Stimulated activated CD4-positive, alpha-beta T cell treated with anti-CD3 and anti-CD28 coated beads, Interleukin-15, amount 100 ng/mL, for 1 hour (primary cell): ENCODE results near the gene TMTC1.

ENCODE experiments used
- DNase-seq, 2 donors: peaks; one replicate each; pipeline ENCODE4 v3.0.0-alpha.2; 2020; ENCODE audit warnings: low read depth in 1 of 2, low spot score in 1 of 2

Gene TMTC1

DNA sequence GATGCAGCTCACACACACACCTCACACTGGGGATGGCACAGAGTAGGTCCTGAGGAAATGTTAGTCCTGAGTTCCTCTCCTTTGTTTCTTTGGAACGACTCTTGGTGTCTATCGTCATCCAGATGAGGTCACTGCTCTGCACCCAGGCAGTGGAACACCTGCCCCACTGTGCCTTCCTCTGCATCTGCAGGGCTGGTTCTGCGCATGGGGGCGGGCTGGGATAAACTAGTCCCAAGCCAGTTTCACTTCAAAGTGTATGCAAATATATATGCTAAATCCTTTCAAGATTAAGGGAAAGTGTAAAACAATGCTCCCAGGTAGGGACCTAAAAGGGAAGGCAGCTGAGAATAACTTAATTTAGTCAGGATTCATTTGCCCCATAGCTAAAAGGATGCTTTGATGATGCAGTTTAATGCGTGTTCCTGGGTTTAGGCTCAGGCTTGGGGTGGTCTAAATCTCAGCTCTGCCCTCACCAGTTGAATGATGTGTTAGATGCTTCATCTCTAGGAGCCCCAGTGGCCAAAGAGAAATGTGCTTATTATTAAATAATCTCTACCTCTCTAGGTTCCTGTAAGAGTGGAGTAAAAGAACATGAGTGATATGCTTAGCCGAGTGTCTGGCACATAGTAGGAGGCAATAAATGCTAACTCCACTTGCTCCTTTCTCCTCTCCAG is 239.2 kb downstream of the TMTC1 start:
- DNase-seq: no peak

DNA sequence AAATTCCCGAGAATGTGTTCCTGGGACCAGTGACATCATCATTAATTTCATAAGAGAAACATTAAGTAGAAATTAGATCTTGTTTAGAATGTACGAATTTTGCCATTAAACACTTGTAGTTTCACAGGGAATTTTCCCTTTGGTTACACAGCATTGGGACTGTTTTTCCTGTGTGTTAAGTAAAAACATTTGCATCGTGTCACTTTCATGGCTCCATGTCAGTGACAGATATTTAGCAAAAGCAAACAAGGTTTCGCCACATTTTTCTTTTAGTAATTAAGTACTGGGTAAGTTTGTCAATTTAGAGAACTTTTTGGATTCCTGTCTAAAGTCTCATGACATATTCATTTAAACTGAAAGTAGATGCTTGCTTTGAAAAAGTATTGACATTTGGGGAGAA is 240.7 kb downstream of the TMTC1 start:
- DNase-seq: no peak

DNA sequence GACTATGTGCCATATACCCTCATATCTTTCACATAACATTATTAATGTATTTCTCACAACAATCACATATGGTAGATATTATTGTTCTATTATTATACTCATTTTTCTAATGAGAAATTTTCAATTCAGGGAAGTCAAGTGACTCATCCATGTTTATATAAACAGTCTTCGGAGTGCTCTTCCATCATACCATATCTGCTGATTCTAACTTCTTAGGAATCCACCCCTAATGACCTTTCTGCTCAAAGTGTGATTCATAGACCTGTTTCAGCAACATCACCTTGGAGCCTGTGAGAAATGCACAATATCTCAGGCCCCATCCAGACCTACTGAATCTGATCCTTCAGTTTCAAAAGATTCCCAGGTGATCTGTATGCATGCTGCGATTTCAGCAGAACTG is 246.4 kb downstream of the TMTC1 start:
- no peak for DNase-seq

GRCh38 chr12:29534935-29535334 is 248.8 kb downstream of the TMTC1 start:
- no peak for DNase-seq

DNA sequence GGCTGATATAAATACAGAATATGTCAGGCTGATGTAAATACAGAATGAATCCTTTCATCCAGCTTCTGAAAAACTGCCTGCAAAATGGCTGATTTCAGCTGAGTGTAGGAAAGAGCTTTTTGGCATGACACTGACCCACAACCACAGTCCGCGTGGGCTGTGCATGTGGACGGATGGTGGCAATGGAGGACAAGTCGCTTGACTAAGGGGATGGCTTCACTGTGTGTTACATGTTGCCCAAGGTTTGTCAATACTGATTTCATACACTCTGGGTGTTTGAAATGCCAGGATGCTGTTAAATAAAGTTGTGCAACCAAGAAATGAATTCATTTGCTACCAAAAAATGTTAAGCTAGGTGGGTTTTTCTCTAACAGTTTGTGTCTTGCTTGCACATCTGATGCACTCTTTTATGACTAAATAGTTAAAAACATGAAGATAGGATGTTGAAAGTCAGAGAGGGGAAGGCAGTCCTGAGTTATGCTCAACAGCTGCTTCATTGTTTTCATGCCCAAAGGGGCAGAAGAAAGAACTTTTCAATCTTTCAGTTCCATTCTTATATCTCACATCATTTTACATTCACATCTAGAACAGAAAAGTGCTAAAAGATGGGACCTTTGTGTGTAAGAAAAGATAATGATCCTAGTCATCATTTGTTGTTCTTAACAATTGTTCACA is 249.8 kb downstream of the TMTC1 start:
- no peak for DNase-seq

GRCh38 chr12:29531471-29531870 is 252.3 kb downstream of the TMTC1 start:
- DNase-seq: no peak

DNA sequence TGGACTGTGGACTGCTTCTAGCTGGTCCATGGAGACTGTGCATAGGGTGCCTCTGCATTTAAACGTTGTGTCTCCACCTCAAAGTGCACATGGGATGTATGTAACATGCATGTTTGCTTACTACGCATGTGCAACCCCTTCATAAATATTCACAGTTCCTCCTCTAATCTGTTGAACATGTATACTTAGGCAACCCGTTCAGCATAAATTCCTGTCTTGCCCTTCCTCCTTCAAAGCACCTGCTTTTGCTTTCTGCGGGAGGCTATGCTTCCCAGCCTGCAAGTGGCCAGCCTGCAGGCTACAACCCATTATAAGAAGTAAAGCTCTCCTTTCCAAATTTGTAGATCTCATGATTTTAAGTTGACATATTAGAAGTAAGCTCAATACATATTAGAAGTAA is 253.3 kb downstream of the TMTC1 start:
- no peak for DNase-seq

- DNase-seq: no peak
Measured at GRCh38 chr12:29528161-29528560, 255.6 kb downstream of the TMTC1 start.

- DNase-seq: no peak
Measured at GRCh38 chr12:29521951-29522350, 261.8 kb downstream of the TMTC1 start.

GRCh38 chr12:29519585-29520182 is 264.1 kb downstream of the TMTC1 start:
- DNase-seq: no peak

- no peak for DNase-seq
Measured at GRCh38 chr12:29518407-29518806, 265.3 kb downstream of the TMTC1 start.

DNA sequence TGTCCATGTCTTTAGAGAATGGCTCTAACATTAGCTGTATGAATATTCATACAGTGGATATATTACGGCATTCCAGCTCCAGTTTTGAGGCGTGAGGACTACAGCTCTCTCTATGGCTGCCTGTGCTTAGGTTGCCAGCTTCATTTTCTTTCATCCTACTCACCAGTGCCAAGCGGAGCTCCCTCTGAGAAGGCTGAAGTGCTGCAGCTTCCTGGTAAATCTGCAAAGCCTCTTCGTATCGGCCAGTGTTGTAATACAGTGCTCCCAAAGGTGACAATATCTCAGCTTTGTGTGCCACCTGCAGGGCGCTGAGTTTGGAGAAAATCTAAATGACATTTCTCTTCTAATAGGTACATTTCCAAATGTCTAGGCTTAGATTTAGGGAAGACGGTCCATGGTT is 266.5 kb downstream of the TMTC1 start:
- DNase-seq: no peak

DNA sequence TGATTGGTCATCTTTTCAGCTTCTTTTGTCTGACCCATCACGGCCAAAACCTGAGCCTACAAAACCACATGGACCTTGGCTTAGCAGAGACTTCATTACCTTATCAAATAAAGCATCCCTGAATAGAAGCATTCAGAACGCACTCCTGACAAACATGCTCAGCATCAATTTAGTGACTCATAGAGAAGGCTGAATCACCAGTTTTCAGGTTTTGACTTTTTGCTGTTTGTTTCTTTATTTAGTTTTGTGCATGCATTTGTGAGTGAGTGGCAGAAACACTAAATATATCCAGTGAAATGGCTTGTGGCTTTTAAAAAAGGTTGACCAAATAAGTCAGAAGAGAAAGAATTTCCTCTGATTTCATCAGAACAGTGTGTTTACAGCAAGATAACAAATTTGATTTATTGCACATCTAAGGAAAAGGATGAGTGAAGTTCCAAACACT is 267.3 kb downstream of the TMTC1 start:
- DNase-seq: no peak

DNA sequence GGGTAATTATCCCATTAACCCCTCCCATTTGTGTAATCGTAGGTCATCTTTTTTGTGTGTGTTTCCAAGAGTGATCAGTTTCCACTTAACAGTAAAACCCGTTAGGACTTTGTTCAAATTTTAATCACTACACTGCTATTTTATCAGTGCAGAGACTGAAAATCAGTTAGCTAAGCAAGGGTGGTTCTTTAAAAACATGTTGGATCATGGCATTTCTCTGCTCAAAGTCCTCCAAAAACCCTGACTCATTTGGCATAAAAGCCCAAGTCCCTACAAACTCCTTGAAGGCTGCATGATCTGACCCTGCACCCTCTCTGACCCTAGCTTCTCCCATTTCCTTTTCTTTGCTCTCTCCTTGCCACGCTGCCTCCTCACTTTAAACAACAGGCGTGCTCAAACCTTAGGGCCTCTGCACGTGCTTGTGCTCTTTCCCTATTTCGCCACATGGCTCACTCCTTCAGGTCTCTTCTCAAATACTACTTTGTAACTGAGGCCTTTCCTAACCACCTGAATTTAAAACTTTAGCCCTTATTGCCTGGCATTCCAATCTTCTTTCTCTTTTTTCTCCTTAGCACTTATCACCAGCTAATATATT is 273.1 kb downstream of the TMTC1 start:
- DNase-seq: no peak

GRCh38 chr12:29509503-29509902 is 274.2 kb downstream of the TMTC1 start:
- DNase-seq: no peak

GRCh38 chr12:29508949-29509348 is 274.8 kb downstream of the TMTC1 start:
- DNase-seq: no peak

GRCh38 chr12:29505122-29505521 is 278.6 kb downstream of the TMTC1 start:
- DNase-seq: no peak

DNA sequence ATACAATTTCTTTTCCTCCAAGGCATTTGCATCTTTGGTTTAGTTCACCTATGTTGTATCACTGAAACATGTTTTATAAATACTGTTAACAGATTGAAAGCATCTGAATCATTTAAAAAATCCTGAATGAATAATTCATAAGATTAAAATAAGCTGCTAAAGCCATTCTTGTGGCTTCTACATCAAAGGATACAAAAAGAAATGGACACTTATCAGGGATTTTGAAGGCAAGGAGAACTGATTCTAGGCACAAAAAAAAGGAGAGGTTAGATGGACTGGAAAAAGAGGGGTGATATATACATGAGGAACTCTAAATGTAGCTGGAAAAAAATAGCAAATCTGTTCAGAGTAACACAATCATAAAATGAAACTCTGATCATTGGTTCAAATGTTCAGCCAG is 280.5 kb downstream of the TMTC1 start:
- DNase-seq: no peak

DNA sequence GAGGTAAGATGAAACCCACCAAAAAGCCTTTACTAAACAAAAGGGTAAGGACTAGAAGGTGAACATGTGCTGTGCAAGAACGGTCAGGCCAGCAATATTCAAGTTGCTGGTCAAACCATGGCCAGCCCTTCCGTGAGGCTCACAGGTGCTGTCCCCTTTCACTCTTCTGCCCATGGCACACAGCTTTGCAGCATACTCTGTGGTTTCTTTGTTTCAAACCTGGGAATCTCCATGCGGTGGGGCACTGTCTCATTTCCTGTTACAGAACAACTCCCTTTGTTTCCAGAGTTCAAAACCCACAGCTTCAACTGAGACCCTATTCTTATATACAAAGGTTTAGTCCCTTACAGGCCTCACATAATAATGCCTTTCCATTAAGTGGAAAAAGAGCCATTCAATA is 284.5 kb downstream of the TMTC1 start:
- no peak for DNase-seq

DNA sequence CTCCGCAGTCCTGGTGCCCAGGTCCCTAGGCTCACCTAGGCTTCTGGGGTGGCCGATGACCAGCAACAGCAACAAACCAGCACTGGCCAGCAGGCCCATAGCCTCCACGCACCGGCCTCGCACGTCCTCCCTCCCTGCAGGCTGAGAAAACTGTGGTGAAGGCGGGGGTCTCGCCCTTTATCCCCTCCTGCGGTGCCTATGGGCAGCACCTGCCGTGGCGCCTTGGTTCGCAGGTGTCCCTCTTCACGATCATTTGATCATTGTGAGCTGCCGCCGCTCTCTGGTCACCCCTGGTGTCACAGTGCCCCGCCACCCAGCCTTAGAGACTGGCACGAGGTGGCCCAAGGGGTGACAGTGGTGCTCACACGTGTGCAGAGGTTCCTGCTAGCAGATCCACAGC is 286.2 kb downstream of the TMTC1 start, which contains the start of gene OVCH1:
Gene OVCH1, minus strand, starts transcription at position 99 of the 400 bp plus-strand sequence. Its CDS starts 0 bp downstream, at position 99.
- no peak for DNase-seq

- no peak for DNase-seq
Measured at GRCh38 chr12:29492891-29493290, 290.9 kb downstream of the TMTC1 start.

GRCh38 chr12:29486972-29487371 is 296.8 kb downstream of the TMTC1 start:
- no peak for DNase-seq
